GM21723 (cell line): Measurements from ENCODE around the gene SUGT1.

Experiments used
- ATAC-seq: cut with Tn5 transposase; IDR thresholded peaks from one replicate; pipeline ENCODE4 v1.9.1; 2021; ENCODE audit warnings: mild to moderate bottlenecking, moderate library complexity; ENCODE audit not compliant: unreplicated experiment

Gene SUGT1

GRCh38 chr13:52736891-52737290 is 84.3 kb downstream of the SUGT1 start:
- no peak for ATAC-seq

DNA sequence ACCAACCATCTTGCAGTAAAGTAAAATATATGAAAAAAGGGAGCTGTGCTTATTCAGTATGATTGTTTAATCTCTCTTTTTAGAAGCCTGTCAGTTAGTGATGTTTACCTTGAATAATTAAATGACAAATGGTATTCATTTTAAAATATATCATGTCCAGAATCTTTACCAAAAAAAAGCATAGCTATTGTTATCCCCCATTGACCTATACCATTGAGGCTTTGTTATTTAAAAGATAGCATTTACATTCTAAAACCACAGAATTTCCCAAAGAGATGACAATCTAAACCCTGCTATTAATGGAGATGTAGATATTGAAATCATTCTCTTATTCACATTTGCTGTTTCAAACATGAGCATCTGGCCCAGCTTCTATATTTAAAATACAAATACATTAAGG is 84.8 kb downstream of the SUGT1 start:
- ATAC-seq = no peak

DNA sequence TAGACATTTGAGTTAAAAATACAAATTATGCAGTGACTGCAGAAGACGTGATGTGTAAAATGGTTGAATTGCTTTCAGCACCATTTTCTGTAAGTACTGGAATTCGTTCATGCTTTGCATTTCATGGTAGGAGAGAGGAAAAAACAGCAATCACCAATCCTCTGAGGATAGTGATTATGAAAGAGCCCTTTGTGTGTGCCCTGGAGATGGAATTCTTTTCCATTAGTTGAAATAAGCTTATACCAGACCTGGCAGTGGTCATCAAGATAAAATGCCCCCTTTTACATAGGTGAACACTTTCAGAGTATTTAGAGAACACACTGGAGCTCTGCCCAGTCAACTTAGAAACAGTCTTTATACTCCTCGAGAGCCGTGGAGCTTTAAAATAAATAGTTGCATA is 85.3 kb downstream of the SUGT1 start:
- no peak for ATAC-seq

DNA sequence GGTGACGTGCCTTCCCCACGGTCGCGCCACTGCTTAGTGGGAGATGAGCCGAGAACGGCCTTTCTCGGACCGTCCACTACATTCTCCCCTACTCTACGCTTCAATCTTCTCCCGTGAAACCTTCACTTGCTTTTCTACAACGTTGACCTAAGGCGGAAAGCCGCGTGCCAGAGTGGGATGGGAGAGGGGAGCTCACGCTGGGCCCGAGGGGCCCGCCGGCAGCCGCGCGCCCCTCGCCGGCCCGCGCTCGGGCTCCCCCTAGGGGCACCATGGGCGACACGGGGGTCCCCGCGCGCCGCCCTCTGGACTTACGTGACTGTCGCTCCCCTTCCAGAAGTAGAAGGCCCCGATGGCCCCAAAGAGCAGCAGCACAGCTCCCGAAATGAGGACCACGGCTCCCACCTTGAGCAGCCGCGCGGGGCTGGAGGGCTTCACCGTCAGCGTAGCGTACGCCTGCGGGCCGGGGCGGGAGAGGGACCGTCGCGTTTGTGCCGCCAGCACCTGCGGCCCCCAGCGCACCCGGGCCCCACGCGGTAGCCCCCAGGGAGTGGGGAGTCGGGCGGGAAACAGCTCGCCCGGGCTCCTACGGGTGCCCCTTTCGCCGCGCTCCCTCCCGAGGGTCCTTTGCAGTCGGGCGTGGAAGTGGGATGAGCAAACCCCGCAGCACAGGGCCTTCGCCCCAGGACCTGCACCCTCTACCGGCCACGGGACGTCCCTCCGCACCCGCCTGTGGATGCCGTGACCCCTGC is 86.3 kb downstream of the SUGT1 start:
- ATAC-seq = peak; percentile 73

- ATAC-seq = no peak
Measured at GRCh38 chr13:52739468-52740071, 86.9 kb downstream of the SUGT1 start, which contains the start of gene CNMD. CNMD (minus strand) TSS chr13:52739820; CDS start chr13:52739701, 119 bp downstream.

DNA sequence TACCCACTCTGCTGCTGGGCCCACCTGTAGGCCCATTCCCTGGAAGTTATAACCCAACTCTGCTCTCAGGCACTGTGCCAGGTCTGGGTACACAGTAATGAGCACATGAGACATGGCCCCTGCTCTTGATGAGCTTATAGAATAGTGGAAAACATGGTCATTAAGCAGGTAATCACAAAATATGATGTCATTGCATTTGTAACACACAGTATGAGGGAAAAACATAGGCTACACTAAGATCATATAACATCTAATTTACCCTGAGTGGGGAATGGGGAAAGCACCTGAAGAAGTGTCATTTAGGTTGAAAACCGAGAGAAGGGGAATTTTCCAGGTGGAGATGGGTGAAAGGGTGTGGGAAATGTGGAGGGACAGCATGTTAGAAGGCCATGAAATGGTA is 90.9 kb downstream of the SUGT1 start:
- ATAC-seq = no peak

GRCh38 chr13:52743988-52744387 is 91.4 kb downstream of the SUGT1 start:
- ATAC-seq = no peak

DNA sequence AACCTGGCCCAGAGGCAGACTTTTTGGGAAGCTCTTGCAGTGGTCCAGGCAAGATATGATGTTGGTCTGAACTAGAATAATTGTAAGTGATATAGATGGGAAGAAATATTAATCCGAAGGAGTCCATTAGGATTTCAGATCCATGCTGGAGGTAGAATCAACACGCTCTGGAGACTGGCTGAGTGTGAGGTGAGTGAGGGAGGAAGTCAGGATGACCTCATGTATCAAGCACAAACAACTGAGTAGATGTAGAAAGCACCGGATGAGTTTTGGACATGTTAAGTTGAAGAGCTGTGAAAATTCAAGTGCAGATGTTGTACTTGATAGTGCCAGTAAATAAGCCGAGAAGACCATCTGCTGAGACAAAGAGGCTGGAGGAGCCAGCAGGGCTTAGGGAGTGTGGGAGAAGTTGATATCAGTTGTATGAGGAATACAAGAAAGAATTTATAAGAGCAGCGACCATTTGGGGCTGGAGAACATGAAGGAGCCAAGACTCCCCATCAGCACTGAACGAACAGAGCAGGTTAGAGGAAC is 92.3 kb downstream of the SUGT1 start:
- no peak for ATAC-seq

DNA sequence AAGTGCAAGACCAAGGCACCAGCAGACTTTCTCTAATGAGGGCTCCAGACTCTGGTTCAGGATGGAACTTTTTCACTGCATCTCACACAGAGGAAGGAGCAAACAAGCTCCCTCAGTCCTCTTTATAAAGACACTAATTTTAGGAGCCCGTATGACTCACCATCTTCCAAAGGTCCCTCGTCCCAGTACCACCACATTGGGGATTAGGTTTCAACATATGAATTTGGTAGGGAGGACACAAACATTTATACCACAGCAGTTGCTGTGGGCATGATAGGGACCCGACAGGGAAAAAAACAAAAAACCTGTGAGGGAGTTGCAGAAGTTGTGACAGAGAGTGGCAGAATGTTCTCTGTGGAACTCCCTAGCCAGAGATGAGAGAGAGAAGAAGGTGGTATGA is 93.5 kb downstream of the SUGT1 start:
- no peak for ATAC-seq

DNA sequence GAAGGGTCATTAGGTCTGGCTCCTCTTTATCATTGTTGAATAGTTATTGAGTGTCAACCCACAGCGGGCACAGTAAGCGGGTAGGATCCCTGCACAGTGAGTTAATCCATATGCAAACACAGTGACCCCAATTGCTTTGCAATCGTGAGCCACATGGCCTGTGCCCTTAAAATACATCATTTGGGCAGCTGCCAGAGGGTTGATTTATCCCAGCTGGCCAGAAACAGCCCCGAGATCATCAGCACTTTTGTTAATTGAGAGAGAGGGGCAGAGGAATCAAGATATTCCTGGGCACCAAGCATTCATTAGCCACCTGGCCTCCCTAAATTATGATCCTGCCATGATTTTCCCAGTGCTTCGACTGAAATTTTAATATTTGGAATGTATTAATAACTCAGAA is 96.8 kb downstream of the SUGT1 start:
- no peak for ATAC-seq
